ENCODE data around the gene ATP8B4. TPM values are rescaled to one million over a fixed set of nuclear protein-coding genes. Genes with fewer than 3 reads are reported as not detected.

The ATP8B4 gene
- total and polyA plus RNA-seq, 3 donors from 2014 or later = 2.4 to 6.1 (median 2.5) TPM

DNA sequence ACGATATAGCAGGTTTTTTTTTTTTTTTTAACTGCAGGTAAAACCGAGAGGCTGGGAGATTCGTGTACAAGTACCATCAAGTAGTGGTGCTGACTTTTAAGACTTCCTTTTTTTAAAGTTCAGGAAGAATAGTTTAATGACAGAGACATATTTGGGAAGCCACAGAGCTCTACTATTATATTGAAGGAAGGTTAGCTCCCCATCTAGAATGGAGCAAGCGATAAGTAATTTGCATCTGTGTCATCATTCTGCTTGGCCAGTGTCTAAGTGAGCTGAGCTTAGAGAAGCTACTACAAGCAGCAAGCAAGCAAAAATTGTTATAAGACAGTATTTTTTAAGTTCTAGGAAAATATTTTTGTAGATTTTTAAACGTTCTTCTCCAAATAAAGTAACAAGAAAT is 203.2 kb downstream of the ATP8B4 start:
- Histone ChIP-seq H3K36me3 (ENCODE audit: low read depth, missing control alignments) (no peaks in the 10 kb centered on the region), H3K9me3 (no peaks in the 10 kb centered on the region), H3K4me1 (peaks cover 4% of the 10 kb centered on the region), H3K27me3 (no peaks in the 10 kb centered on the region), H3K27ac (no peak overlapping the region), H3K4me3 (no peak overlapping the region)
- no peak for DNase-seq
- no peak for TF ChIP-seq CTCF (IDR thresholded peaks at IDR 0.05)
- TF ChIP-seq POLR2A (IDR thresholded peaks at IDR 0.05) = no peak
- 80 to 81% methylated on average over 5 of the region's 5 CpGs for WGBS, 2 donors
- intact Hi-C loops (cut with DNase I; ENCODE audit: low total_unique reads) = no loop called here

DNA sequence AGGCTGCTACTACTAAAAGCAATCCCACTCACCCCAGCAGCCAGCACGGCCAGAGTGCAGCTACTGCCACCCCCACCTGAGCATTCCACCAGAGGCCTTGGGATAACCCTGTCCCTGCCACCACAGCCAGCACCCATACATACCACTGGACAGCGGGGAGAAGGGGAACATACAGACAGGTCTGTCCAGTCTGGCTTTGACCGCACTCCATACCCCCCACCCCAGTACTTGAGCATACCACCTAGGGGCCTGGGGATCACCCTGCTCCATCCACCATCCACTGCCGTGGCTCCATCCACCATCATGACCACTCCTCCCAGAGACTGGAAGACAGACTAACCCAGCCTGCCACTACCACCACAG is 210.1 kb downstream of the ATP8B4 start:
- intact Hi-C loops (cut with DNase I; ENCODE audit: low total_unique reads) = no loop called here
- Histone ChIP-seq H3K4me1 (no peaks in the 10 kb centered on the region), H3K9me3 (no peaks in the 10 kb centered on the region), H3K27me3 (no peaks in the 10 kb centered on the region), H3K4me3 (no peak overlapping the region), H3K36me3 (ENCODE audit: low read depth, missing control alignments) (no peaks in the 10 kb centered on the region), H3K27ac (no peak overlapping the region)
- WGBS, 2 donors = 94 to 100% methylated on average over 1 to 4 of the region's 4 CpGs
- DNase-seq = no peak
- TF ChIP-seq CTCF (IDR thresholded peaks at IDR 0.05) (no peak), POLR2A (IDR thresholded peaks at IDR 0.05) (no peak)

DNA sequence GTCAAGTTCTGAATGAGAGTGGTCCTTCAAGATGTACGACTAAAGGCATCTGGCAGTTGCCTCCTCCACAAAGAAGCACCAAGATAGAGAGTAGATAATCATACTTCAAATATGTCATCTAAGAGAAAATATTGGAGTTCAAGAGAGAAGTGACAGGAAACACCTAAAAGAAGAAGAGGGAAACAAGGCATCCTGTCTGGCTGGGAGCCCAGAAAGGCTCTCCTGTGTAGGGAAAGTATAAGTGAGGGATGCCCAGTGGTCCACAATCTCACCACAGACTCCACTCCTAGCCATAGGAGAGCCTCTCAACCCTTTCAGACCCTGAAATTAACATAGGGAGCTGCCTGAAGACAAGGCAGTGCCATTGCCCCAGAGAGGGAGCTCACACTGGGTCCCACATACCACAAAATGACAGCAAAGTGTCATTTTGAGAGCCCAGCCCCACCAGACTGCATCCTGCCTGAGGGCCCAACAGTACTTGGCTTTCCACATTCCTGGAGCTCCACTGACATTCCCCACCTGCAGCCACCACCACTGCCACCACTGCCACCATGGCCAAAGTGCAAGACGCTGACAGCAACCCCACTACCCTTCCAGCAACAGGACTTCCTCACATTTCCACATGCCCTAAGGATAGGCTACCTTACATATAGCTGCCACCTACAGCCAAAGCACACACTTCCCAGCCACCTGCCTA is 210.6 kb downstream of the ATP8B4 start:
- H3K4me1 ChIP-seq = peaks cover under 1% of the 10 kb centered on the region
- WGBS, 2 donors = 84 to 91% methylated on average over 2 of the region's 2 CpGs
- H3K36me3 ChIP-seq (ENCODE audit: low read depth, missing control alignments) = no peaks in the 10 kb centered on the region
- H3K27me3 ChIP-seq = no peaks in the 10 kb centered on the region
- intact Hi-C loops (cut with DNase I; ENCODE audit: low total_unique reads) = no loop called here
- no peak overlapping the region for H3K4me3 ChIP-seq
- H3K27ac ChIP-seq = no peak overlapping the region
- DNase-seq = no peak
- TF ChIP-seq CTCF (IDR thresholded peaks at IDR 0.05) = no peak
- TF ChIP-seq POLR2A (IDR thresholded peaks at IDR 0.05) = no peak
- no peaks in the 10 kb centered on the region for H3K9me3 ChIP-seq

DNA sequence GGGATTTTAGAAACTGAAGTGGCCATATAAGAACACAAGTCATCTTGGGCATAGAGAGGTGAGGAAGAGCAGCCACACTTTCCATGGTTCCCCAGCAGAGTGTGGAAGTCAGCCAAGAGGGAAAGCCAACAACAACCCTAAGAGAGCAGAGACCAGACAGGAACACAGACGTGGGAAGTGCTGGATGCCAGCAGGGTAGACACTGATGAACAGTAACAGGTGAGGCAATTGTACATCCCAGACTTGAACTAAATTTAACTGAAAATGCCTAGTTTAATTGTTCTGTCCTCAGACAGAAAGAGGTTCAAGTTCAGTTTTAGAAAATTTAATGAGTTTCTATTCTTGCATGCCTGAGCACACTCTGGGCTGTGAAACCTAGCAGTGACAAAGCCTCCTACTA is 212.1 kb downstream of the ATP8B4 start:
- no peak for DNase-seq
- Histone ChIP-seq H3K27ac (no peak overlapping the region), H3K4me1 (peaks cover 4% of the 10 kb centered on the region), H3K4me3 (no peak overlapping the region), H3K36me3 (ENCODE audit: low read depth, missing control alignments) (no peaks in the 10 kb centered on the region), H3K9me3 (no peaks in the 10 kb centered on the region), H3K27me3 (no peaks in the 10 kb centered on the region)
- TF ChIP-seq CTCF (IDR thresholded peaks at IDR 0.05) (no peak), POLR2A (IDR thresholded peaks at IDR 0.05) (no peak)
- 54 to 70% methylated on average over 1 of the region's 1 CpG for WGBS, 2 donors
- intact Hi-C loops (cut with DNase I; ENCODE audit: low total_unique reads) = no loop called here

GRCh38 chr15:49905221-49905620 is 213.8 kb downstream of the ATP8B4 start:
- peaks cover 4% of the 10 kb centered on the region for H3K4me1 ChIP-seq
- H3K27ac ChIP-seq = no peak overlapping the region
- no peak overlapping the region for H3K4me3 ChIP-seq
- DNase-seq = no peak
- intact Hi-C loops (cut with DNase I; ENCODE audit: low total_unique reads) = no loop called here
- TF ChIP-seq POLR2A (IDR thresholded peaks at IDR 0.05) (no peak), CTCF (IDR thresholded peaks at IDR 0.05) (no peak)
- H3K27me3 ChIP-seq = no peaks in the 10 kb centered on the region
- no peaks in the 10 kb centered on the region for H3K9me3 ChIP-seq
- H3K36me3 ChIP-seq (ENCODE audit: low read depth, missing control alignments) = no peaks in the 10 kb centered on the region

Data from testis (tissue), 3 donors.